Measurements from ENCODE around the gene VMO1.

GRCh38 chr17:4810696-4811290 lies 24.6 kb upstream of the VMO1 start:
- no peak for TF ChIP-seq REST (IDR thresholded peaks at IDR 0.05; ENCODE audit: insufficient read depth in 1 of 2, low read depth in 2 of 2, low read length in 2 of 2)
- no peak for TF ChIP-seq POLR2AphosphoS5 (IDR thresholded peaks at IDR 0.05; ENCODE audit: low read depth, low read length)
- no peak for TF ChIP-seq TAF1 (IDR thresholded peaks at IDR 0.05; ENCODE audit: borderline replicate concordance, insufficient read depth, low read length)
